HepG2 (cell line): ENCODE data around the gene TEX14. TPM values are rescaled to one million over a fixed set of nuclear protein-coding genes. Genes with fewer than 3 reads are reported as not detected.

Experiments
- ATAC-seq: fragments of 200-7000 bp; cut with Tn5 transposase; 3 replicates; pipeline ENCODE4 v1.9.1; 2020; ENCODE audit warnings: mild to moderate bottlenecking, moderate library complexity
- BruUV-seq: library from RNA; stranded (reverse); fragments of 400-500 nt; replicated peaks from 2 replicates; lab custom pipeline; 2021; lab: Mats Ljungman, UMichigan
- CTCF ChIA-PET: fragments of 300-600 bp; formaldehyde crosslinking; extraction: SDS; loops from one replicate; lab custom pipeline; 2021; ENCODE audit warnings: low total read pairs, inconsistent platforms, low intra/inter-chr PET ratio; lab: Yijun Ruan, JAX
- POLR2A ChIA-PET: fragments of 350-600 bp; sonication (Branson Sonifier 250); formaldehyde crosslinking; loops from one replicate; lab custom pipeline; 2020; ENCODE audit warnings: antibody characterized with exemption, inconsistent platforms; lab: Yijun Ruan, JAX
- DNase-seq: peaks from one replicate; pipeline ENCODE4 v3.0.0-alpha.2; 2015; ENCODE audit warnings: low spot score
- FAIRE-seq: peaks from 3 replicates; lab custom pipeline; 2011; peaks lifted over from hg19 to GRCh38; lab: Jason Lieb, UNC
- H2AFZ ChIP-seq: one replicate; pipeline ENCODE4 v1.6.1; 2011; ENCODE audit warnings: low read length, inconsistent platforms
- H3K27ac ChIP-seq: fragments of 300-600 bp; 3 replicates; pipeline ENCODE4 v1.8.0; 2011; ENCODE audit warnings: mixed run types, mild to moderate bottlenecking, mixed read lengths, low read length, inconsistent platforms; ENCODE audit not compliant: insufficient read depth; ENCODE audit errors: extremely low read length
- H3K27me3 ChIP-seq, 2 experiments: fragments of 200-600 bp in 1 of 2; 2 replicates in 1 of 2; 3 replicates in 1 of 2; pipeline versions ENCODE4 v1.6.0 to v1.8.0; 2011; ENCODE audit warnings: low read length in 2 of 2, mild to moderate bottlenecking in 2 of 2, moderate library complexity in 2 of 2, inconsistent platforms in 1 of 2; ENCODE audit not compliant: insufficient read depth in 2 of 2, control insufficient read depth in 1 of 2
- H3K36me3 ChIP-seq, 2 experiments: fragments of 200-600 bp in 1 of 2; replicated peaks in 1 of 2; 2 replicates in 1 of 2; 3 replicates in 1 of 2; pipeline versions ENCODE4 v1.5.1 to v1.8.0; 2011; ENCODE audit warnings: low read length in 2 of 2, inconsistent platforms in 1 of 2; ENCODE audit not compliant: insufficient read depth in 2 of 2, control insufficient read depth in 1 of 2
- H3K4me1 ChIP-seq: 2 replicates; pipeline ENCODE4 v1.5.1; 2012; ENCODE audit warnings: low read length, inconsistent platforms; ENCODE audit not compliant: insufficient read depth
- H3K4me2 ChIP-seq: 2 replicates; pipeline ENCODE4 v1.6.0; 2011; ENCODE audit warnings: low read depth, low read length, inconsistent platforms
- H3K4me3 ChIP-seq, 3 experiments: fragments of 200-600 bp in 1 of 3; sonication (generic), shearing (Covaris generic) in 1 of 3; replicated peaks in 1 of 3; 2 replicates each; pipeline ENCODE4 v1.5.1; 2011 to 2016; ENCODE audit warnings: low read length in 3 of 3, inconsistent platforms in 2 of 3, low read depth in 2 of 3, mild to moderate bottlenecking in 2 of 3, control low read depth in 1 of 3, mixed read lengths in 1 of 3; ENCODE audit not compliant: insufficient read depth in 1 of 3
- H3K79me2 ChIP-seq: one replicate; pipeline ENCODE4 v1.6.1; 2011; ENCODE audit warnings: low read length, inconsistent platforms; ENCODE audit not compliant: insufficient read depth
- H3K9ac ChIP-seq: 2 replicates; pipeline ENCODE4 v1.6.0; 2011; ENCODE audit warnings: mild to moderate bottlenecking, low read depth, low read length, inconsistent platforms; ENCODE audit not compliant: insufficient read depth
- H3K9me3 ChIP-seq: 2 replicates; pipeline ENCODE4 v1.5.1; 2012; ENCODE audit warnings: mild to moderate bottlenecking, low read length
- H4K20me1 ChIP-seq: 2 replicates; pipeline ENCODE4 v1.6.0; 2011; ENCODE audit warnings: inconsistent platforms, mild to moderate bottlenecking, low read length, moderate library complexity; ENCODE audit not compliant: insufficient read depth
- ARID2 ChIP-seq: sonication (generic); formaldehyde crosslinking; IDR thresholded peaks from 2 replicates; pipeline ENCODE4 v1.8.1; 2022; ENCODE audit warnings: mild to moderate bottlenecking, missing genetic modification reagents, borderline replicate concordance
- ATF4 ChIP-seq, 2 experiments: fragments of 450-650 bp in 1 of 2; sonication (generic) in 1 of 2; formaldehyde crosslinking; IDR thresholded peaks; 2 replicates each; pipeline versions ENCODE4 v1.5.0 to v1.8.0; 2020 to 2022; ENCODE audit warnings: mild to moderate bottlenecking in 1 of 2, missing genetic modification reagents in 1 of 2
- BHLHE40 ChIP-seq: IDR thresholded peaks from 2 replicates; pipeline ENCODE4 v1.6.1; 2011; ENCODE audit warnings: low read length, improper control_type of control experiment
- CCDC6 ChIP-seq: sonication (generic); formaldehyde crosslinking; IDR thresholded peaks from 2 replicates; pipeline ENCODE4 v1.8.1; 2022; ENCODE audit warnings: mild to moderate bottlenecking, missing genetic modification reagents, moderate library complexity
- CEBPG ChIP-seq: IDR thresholded peaks from 2 replicates; pipeline ENCODE4 v1.6.1; 2016
- ERF ChIP-seq: IDR thresholded peaks from 2 replicates; pipeline ENCODE4 v1.6.1; 2018; ENCODE audit warnings: missing biosample characterization, missing genetic modification reagents
- FOXA3 ChIP-seq: IDR thresholded peaks from 2 replicates; pipeline ENCODE4 v1.6.1; 2016; ENCODE audit warnings: missing genetic modification reagents, missing compliant biosample characterization
- FOXK1 ChIP-seq: sonication (generic); formaldehyde crosslinking; IDR thresholded peaks from 2 replicates; pipeline ENCODE4 v1.4.0; 2020; ENCODE audit warnings: low read depth, missing genetic modification reagents, borderline replicate concordance
- GATAD2A ChIP-seq: IDR thresholded peaks from 2 replicates; pipeline ENCODE4 v1.6.1; 2016
- KAT8 ChIP-seq: IDR thresholded peaks from 2 replicates; pipeline ENCODE4 v1.6.1; 2016; ENCODE audit warnings: missing genetic modification reagents, missing compliant biosample characterization
- KLF6 ChIP-seq: IDR thresholded peaks from 2 replicates; pipeline ENCODE4 v1.8.0; 2016; ENCODE audit warnings: missing biosample characterization, missing genetic modification reagents
- MED1 ChIP-seq: sonication (generic); formaldehyde crosslinking; IDR thresholded peaks from 2 replicates; pipeline ENCODE4 v1.4.0; 2020; ENCODE audit warnings: missing genetic modification reagents
- RFX3 ChIP-seq: IDR thresholded peaks from 2 replicates; pipeline ENCODE4 v1.6.1; 2016; ENCODE audit warnings: missing biosample characterization, missing genetic modification reagents
- TBL1XR1 ChIP-seq: fragments of 150-350 bp; IDR thresholded peaks from 2 replicates; pipeline ENCODE4 v1.6.1; 2014; ENCODE audit warnings: borderline replicate concordance, low read length; ENCODE audit not compliant: partially characterized antibody
- ZKSCAN1 ChIP-seq: fragments of 150-350 bp; IDR thresholded peaks from 2 replicates; pipeline ENCODE4 v1.6.1; 2014; ENCODE audit warnings: low read length
- ZNF160 ChIP-seq: sonication (generic); formaldehyde crosslinking; IDR thresholded peaks from 2 replicates; pipeline ENCODE4 v1.8.0; 2022; ENCODE audit warnings: mild to moderate bottlenecking, inconsistent platforms, missing genetic modification reagents
- ZNF3 ChIP-seq: IDR thresholded peaks from 2 replicates; pipeline ENCODE4 v1.7.0; 2017; ENCODE audit warnings: inconsistent platforms
- ZNF510 ChIP-seq: sonication (generic); formaldehyde crosslinking; IDR thresholded peaks from 2 replicates; pipeline ENCODE4 v1.4.0; 2020; ENCODE audit warnings: low read depth, mild to moderate bottlenecking, missing genetic modification reagents
- ZNF780A ChIP-seq: sonication (generic); formaldehyde crosslinking; IDR thresholded peaks from 2 replicates; pipeline ENCODE4 v1.8.0; 2022; ENCODE audit warnings: mild to moderate bottlenecking, missing genetic modification reagents, moderate library complexity
- WGBS: methylation state at CpG from one replicate; pipeline ENCODE4 v1.1.6; 2017; ENCODE audit warnings: low lambda C conversion rate; 5-methylcytosine and 5-hydroxymethylcytosine counted together
- in situ Hi-C: cut with HindIII; loops from 2 replicates; pipeline ENCODE4 v1.10.0; 2017; ENCODE audit warnings: low pct_unique_long_range_greater_than_20kb; ENCODE audit not compliant: extremely low pct_ligation_motif_present
- intact Hi-C: fragments of 100-400 bp; cut with micrococcal nuclease; formaldehyde crosslinking; loops from one replicate; pipeline ENCODE4 v1.10.0; 2022; ENCODE audit not compliant: unreplicated experiment
- polyA plus RNA-seq, 8 experiments: library from polyadenylated mRNA; depleted of rRNA in 3 of 8; stranded (reverse) in 7 of 8; unstranded in 1 of 8; fragments of >200 nt; fragmentation: Illumina TruSeq in 4 of 8; extraction: Trizol in 4 of 8; gene quantifications; 2 replicates each; pipeline versions ENCODE4 v1.2.1 to v1.2.3, GENCODE V29; 2011 to 2016; ENCODE audit warnings: low read depth in 4 of 8, missing spikeins in 1 of 8, mixed read lengths in 1 of 8; ENCODE audit not compliant: insufficient read depth in 1 of 8
- total RNA-seq, 5 experiments: library from RNA; depleted of rRNA; stranded (reverse); fragments of >200 nt; fragmentation: Illumina TruSeq; extraction: Trizol; gene quantifications; 2 replicates each; pipeline ENCODE4 v1.2.3, GENCODE V29; 2016; ENCODE audit warnings: low read depth in 1 of 5
- TF ChIP-seq, protein P1 (sequence below): sonication (generic); formaldehyde crosslinking; conservative IDR thresholded peaks from 2 replicates; pipeline ENCODE4 v1.8.0; 2022; ENCODE audit warnings: mild to moderate bottlenecking, moderate library complexity, missing genetic modification reagents
- TF ChIP-seq, protein P2 (sequence below): sonication (generic); formaldehyde crosslinking; IDR thresholded peaks from 2 replicates; pipeline ENCODE4 v1.4.0; 2020; ENCODE audit warnings: missing genetic modification reagents

The TEX14 gene
- total and polyA plus RNA-seq, 2 of the 13 experiments (the other 11 are each of a cell fraction or from before 2014, with no cell fraction given), result 0.04 to 0.07 TPM

DNA sequence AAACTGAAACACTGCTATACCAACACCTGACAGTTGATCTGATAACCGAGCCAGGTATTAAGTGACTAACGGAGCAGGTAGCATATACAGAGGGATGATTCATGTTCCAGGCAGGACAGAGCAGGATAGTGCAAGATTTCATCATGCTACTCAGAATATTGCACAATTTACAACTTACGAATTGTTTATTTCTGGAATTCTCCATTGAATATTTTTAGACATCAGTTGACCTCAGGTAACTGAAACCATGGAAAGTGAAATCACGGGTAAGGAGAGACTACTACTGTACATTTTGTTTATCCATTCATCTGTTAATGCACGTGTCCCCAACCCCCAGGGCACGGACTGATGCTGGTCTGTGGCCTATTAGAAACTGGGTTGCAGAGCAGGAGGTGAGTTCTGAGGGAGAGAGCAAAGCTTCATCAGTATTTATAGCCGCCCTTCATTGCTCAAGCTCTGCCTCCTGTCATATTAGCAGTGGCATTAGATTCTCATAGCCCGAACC is 49.3 kb upstream of the TEX14 start:
- Histone ChIP-seq H3K9ac (no peak overlapping the region), H3K27me3 (no peaks in the 10 kb centered on the region), H3K4me1 (peaks cover 9% of the 10 kb centered on the region), H3K4me2 (peak overlapping the region; percentile 52), H3K4me3 (no peak overlapping the region; a peak in 2 of 6 replicates), H2AFZ (peak overlapping the region; percentile 37), H3K79me2 (no peaks in the 10 kb centered on the region), H3K9me3 (no peaks in the 10 kb centered on the region), H3K36me3 (no peaks in the 10 kb centered on the region), H3K27ac (no peak overlapping the region), H4K20me1 (no peaks in the 10 kb centered on the region)
- DNase-seq (peak; percentile 41), ATAC-seq (peak; percentile 72), FAIRE-seq (no peak)
- POLR2A ChIA-PET, result no interaction called here
- WGBS, result 30% methylated on average over 8 of the region's 8 CpGs
- CTCF ChIA-PET, result no interaction called here
- in situ Hi-C loops, result no loop called here
- intact Hi-C loops, result no loop called here
- BruUV-seq, result no TSS peak
- no peak for TF ChIP-seq ZNF510
- TF ChIP-seq ARID2 (CRISPR knock-in tag), result 0 out of 2 replicates have a peak, but pooled peaks have one; percentile 40
- 0 out of 2 replicates have a peak, but pooled peaks have one; percentile 30 for TF ChIP-seq ZNF3
- TF ChIP-seq CCDC6 (CRISPR knock-in tag), result peak; percentile 59; the same call in 1 of the 2 replicates
- TF ChIP-seq RFX3, result no peak
- TF ChIP-seq ERF, result 0 out of 2 replicates have a peak, but pooled peaks have one; percentile 10
- TF ChIP-seq FOXK1 (CRISPR knock-in tag), result peak; percentile 47; the same call in 1 of the 2 replicates
- TF ChIP-seq KLF6 (CRISPR knock-in tag), result 0 out of 2 replicates have a peak, but pooled peaks have one; percentile 51
- peak; percentile 54 for TF ChIP-seq TBL1XR1
- peak; percentile 96 for TF ChIP-seq CEBPG (CRISPR knock-in tag)
- peak; percentile 35; the same call in 1 of the 2 replicates for TF ChIP-seq BHLHE40
- TF ChIP-seq, protein P1, sequence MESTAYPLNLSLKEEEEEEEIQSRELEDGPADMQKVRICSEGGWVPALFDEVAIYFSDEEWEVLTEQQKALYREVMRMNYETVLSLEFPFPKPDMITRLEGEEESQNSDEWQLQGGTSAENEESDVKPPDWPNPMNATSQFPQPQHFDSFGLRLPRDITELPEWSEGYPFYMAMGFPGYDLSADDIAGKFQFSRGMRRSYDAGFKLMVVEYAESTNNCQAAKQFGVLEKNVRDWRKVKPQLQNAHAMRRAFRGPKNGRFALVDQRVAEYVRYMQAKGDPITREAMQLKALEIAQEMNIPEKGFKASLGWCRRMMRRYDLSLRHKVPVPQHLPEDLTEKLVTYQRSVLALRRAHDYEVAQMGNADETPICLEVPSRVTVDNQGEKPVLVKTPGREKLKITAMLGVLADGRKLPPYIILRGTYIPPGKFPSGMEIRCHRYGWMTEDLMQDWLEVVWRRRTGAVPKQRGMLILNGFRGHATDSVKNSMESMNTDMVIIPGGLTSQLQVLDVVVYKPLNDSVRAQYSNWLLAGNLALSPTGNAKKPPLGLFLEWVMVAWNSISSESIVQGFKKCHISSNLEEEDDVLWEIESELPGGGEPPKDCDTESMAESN, result 0 out of 2 replicates have a peak, but pooled peaks have one; percentile 23
- peak; percentile 49; the same call in 1 of the 2 replicates for TF ChIP-seq KAT8
- TF ChIP-seq ZKSCAN1, result no peak
- peak; percentile 45; the same call in 1 of the 2 replicates for TF ChIP-seq FOXA3 (CRISPR knock-in tag)
- peak; percentile 78 for TF ChIP-seq GATAD2A (CRISPR knock-in tag)
- TF ChIP-seq ZNF160 (CRISPR knock-in tag), result no peak
- TF ChIP-seq, protein P2, sequence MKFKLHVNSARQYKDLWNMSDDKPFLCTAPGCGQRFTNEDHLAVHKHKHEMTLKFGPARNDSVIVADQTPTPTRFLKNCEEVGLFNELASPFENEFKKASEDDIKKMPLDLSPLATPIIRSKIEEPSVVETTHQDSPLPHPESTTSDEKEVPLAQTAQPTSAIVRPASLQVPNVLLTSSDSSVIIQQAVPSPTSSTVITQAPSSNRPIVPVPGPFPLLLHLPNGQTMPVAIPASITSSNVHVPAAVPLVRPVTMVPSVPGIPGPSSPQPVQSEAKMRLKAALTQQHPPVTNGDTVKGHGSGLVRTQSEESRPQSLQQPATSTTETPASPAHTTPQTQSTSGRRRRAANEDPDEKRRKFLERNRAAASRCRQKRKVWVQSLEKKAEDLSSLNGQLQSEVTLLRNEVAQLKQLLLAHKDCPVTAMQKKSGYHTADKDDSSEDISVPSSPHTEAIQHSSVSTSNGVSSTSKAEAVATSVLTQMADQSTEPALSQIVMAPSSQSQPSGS (CRISPR knock-in tag), result 0 out of 2 replicates have a peak, but pooled peaks have one; percentile 43
- TF ChIP-seq MED1 (CRISPR knock-in tag), result peak; percentile 25; the same call in 1 of the 2 replicates
- TF ChIP-seq ZNF780A, result peak; percentile 75; the same call in 1 of the 2 replicates
- TF ChIP-seq ATF4 (CRISPR knock-in tag; IDR thresholded peaks at IDR 0.05), result peak in 1 of 2 experiments; percentile 100; a peak in 2 of 4 replicates
